HG02973 (cell line): Measurements from ENCODE around the gene MSLN.
A peak's percentile ranks its signal among the peaks of the same experiment; 100 is the strongest.
"Not testable (repeated sequence)": the region's sequence is repeated elsewhere in the genome, so short reads cannot be mapped to it uniquely, and the experiment has no call there.

ENCODE experiments used
- ATAC-seq: cut with Tn5 transposase; IDR thresholded peaks from one replicate; pipeline ENCODE4 v1.9.1; 2021; ENCODE audit warnings: moderate library complexity; ENCODE audit not compliant: unreplicated experiment

The MSLN gene

GRCh38 chr16:760545-761343 is at the start of gene MSLN:
TSS of gene MSLN (plus strand) at chr16:760734. CDS start at chr16:762681, 1,947 bp downstream.
- no peak for ATAC-seq

DNA sequence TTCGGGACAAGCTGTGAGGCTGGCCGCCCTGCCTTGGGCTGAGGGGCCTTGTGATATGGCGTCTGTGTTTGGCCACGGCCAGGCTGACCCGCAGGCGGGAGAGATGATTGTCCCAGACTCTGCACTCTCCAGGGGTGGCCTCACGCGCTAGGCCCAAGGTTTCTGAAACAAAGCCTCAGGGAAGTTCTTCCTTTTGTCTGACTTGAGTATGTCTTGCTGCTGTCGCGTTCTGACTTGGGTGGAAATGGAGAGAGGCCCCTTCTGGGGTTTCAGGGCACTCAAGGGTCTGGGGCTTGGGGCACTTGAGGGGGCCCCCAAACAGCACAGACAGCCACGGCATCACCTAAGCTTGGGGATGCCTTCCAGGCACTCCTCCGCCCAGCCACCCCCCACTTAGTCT is 49.5 kb upstream of the MSLN start:
- no peak for ATAC-seq

GRCh38 chr16:711548-712320 is 48.8 kb upstream of the MSLN start:
- no peak for ATAC-seq

DNA sequence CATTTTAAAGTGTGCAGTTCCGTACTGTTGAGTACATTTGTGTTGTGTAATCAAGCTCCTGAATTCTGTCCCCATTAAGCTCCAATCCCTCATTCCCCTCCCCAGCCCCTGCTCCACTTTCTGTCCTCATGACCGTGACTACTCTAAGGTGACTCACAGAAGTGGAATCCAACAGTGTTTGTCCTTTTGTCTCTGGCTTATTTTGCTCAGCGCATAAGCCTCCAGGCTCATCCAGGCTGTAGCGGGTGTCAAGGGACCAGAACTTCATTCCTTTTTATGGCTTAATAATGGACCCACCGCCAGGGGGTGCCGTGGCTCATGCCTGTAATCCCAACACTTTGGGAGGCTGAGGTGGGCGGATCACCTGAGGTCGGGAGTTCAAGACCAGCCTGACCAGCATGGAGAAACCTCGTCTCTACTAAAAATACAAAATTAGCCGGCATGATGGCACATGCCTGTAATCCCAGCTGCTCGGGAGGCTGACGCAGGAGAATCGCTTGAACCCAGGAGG is 47.7 kb upstream of the MSLN start:
- ATAC-seq = not testable (repeated sequence)

DNA sequence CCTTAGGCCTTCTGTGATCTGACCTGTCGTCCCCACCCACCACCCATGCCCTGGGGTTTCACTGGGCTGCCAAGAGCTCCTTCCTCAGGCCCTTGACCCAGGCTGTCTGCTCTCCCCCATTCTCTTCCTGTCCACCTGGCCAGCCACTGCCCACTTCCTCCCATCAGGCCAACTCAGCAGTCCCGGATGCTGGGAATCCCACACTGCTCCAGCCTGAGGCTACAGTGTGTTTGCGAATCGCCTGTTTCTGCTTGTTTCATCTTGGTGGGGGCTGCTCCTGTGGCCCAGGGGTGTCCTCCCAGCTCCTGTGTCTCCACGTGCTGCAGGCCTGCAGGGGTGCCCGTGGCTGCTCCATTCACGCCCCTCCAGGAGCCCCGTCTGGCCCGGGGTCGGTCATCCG is 46.5 kb upstream of the MSLN start:
- no peak for ATAC-seq

GRCh38 chr16:714558-715476 is 45.7 kb upstream of the MSLN start, which contains the start of gene METRN:
TSS of gene METRN (plus strand) at chr16:715118. CDS start at chr16:715290, 172 bp downstream.
- peak; percentile 63 for ATAC-seq

GRCh38 chr16:715477-716199 is 44.9 kb upstream of the MSLN start:
- ATAC-seq = no peak

- ATAC-seq = no peak
Measured at GRCh38 chr16:716200-716568, 44.4 kb upstream of the MSLN start.

DNA sequence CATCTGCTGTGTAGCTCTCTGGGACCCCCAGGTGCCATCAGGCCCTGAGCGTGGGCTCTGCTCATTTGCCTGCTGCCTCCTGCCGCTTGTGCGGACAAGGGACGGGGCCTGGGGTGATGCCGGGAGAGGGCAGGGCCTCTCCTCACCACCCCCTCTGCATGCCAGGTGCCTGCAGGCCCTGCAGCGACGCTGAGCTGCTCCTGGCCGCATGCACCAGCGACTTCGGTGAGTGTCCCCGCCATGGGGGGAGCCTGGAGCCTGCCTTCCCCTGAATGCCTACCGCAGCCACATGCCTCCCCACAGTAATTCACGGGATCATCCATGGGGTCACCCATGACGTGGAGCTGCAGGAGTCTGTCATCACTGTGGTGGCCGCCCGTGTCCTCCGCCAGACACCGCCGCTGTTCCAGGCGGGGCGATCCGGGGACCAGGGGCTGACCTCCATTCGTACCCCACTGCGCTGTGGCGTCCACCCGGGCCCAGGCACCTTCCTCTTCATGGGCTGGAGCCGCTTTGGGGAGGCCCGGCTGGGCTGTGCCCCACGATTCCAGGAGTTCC is 43.7 kb upstream of the MSLN start:
- no peak for ATAC-seq

- ATAC-seq = no peak
Measured at GRCh38 chr16:717450-718245, 42.9 kb upstream of the MSLN start.

DNA sequence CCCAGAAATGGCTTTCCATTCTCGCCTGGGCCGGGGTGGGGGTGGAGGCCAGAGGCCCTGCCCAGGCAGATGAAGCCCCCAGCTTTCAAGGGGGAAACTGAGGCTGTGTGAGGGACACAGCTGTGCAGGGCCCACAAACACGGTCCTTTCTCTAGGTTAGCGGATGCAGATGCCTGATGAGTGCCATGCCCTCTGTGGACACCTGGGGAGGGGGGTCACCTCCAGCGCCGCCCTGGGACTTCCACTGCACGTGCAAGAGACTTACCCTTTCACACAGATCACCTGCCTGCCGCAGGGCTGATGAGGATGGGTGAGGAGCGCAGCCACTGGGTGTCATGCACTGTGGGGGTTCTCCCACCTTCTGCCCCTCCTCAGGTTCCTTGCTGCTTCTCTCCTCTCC is 42.1 kb upstream of the MSLN start:
- no peak for ATAC-seq

- ATAC-seq = no peak
Measured at GRCh38 chr16:718922-719321, 41.6 kb upstream of the MSLN start.

GRCh38 chr16:719815-720446 is 40.6 kb upstream of the MSLN start:
- no peak for ATAC-seq

GRCh38 chr16:720447-720989 is 40.0 kb upstream of the MSLN start:
- no peak for ATAC-seq

- ATAC-seq = peak; percentile 53
Measured at GRCh38 chr16:720990-721764, 39.4 kb upstream of the MSLN start, which contains the start of gene ANTKMT. TSS of gene ANTKMT (plus strand) at chr16:721146. CDS start at chr16:721275, 129 bp downstream.

DNA sequence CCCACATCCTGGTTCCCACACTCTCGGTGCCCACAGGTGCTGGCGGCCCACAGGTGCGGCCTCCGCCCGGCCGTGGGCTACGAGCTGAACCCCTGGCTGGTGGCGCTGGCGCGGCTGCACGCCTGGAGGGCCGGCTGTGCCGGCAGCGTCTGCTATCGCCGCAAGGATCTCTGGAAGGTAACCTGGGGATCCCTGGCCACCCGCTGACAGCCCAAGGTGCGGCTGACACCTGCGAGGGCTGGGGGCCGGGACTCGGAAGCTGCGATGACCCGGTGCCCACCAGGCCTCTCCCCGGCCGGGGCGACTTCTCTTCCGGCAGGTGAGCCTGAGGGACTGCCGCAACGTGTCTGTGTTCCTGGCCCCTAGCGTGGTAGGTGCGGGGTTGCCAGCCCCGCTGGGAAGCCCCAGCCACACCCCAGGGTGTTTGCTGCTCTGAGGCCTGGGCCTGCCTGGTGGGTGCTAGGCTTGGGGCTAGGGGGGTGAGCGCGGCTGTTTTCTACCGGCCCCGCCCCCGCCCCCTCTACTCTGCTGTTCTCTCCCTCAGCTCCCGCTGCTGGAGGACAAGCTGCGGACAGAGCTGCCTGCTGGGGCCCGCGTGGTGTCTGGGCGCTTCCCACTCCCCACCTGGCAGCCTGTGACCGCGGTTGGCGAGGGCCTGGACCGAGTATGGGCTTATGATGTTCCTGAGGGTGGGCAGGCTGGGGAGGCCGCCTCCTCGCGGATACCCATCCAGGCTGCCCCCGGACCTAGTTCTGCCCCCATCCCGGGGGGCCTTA is 38.6 kb upstream of the MSLN start:
- ATAC-seq = no peak
